NOMO-1 treated with dmso at 0.1 percent for 144 hours (cell line): ENCODE measurements around the gene TSHZ2.
"Not testable (repeated sequence)": the region's sequence is repeated elsewhere in the genome, so short reads cannot be mapped to it uniquely, and the experiment has no call there.

Experiments
- DNase-seq: peaks from one replicate; lab custom pipeline; 2025; ENCODE audit not compliant: unreplicated experiment; lab: John Stamatoyannopoulos, UW

The TSHZ2 gene

GRCh38 chr20:53434662-53435061 is 462.5 kb downstream of the TSHZ2 start:
- no peak for DNase-seq

- not testable (repeated sequence) for DNase-seq
These were observed 464.8 kb downstream of the TSHZ2 start for GRCh38 chr20:53436927-53437326.

DNA sequence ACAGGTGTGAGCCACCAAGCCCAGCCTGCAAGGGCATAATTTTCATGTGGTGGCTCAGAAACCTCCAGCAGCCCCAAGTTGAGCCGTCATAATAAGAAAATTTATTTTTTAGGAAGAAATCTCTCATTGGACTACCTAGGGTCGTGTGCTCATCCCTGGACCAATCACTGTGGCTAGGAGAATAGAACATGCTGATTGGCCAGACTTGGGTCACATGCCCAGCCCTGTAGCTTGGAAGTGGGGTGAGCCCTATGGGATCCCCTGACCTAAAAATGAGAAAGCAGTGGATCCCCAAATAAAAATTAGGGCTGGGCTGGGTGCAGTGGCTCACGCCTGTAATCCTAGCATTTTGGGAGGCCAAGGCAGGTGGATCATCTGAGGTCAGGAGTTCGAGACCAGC is 466.2 kb downstream of the TSHZ2 start:
- DNase-seq, result no peak

DNA sequence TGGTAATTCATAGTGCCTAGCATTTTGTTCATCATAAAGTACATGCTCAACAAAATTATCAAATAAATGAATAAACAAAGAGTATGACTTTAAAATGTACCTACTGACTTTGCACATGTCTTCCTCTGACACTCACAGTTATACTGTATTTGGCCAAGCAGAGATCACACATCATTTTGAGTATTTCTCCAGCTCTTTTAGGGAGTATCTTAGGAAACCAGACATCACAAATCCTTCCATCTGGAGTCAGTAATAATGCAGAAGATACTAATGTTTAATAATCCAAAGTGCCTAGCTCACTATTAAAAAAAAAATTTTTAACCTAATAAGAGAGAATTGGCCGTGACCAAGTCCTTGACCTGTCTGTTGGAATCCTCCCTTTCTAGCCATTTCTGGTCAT is 466.9 kb downstream of the TSHZ2 start:
- no peak for DNase-seq

- no peak for DNase-seq
These were observed 467.5 kb downstream of the TSHZ2 start for GRCh38 chr20:53439616-53440015.

GRCh38 chr20:53444401-53445149 is 472.4 kb downstream of the TSHZ2 start:
- DNase-seq, result no peak

DNA sequence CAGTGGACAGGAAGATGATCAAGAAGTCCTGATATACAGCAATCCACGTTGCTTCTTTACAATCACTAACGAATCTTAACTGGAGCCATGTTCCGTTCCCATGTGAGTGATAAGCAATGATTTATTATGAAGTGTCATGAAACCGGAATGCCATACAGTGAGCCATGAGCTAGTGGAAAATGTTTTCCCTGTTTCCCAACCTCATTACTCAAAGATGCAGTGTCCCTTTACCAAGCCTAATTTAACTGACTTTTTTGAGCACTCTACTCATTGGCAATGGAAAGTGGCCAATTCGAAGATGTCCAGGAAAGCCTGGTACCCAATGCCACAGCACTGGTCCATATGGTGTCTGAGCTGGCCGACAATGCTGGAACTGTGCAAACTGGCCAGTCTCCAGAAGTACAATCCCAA is 473.2 kb downstream of the TSHZ2 start:
- DNase-seq, result no peak

DNA sequence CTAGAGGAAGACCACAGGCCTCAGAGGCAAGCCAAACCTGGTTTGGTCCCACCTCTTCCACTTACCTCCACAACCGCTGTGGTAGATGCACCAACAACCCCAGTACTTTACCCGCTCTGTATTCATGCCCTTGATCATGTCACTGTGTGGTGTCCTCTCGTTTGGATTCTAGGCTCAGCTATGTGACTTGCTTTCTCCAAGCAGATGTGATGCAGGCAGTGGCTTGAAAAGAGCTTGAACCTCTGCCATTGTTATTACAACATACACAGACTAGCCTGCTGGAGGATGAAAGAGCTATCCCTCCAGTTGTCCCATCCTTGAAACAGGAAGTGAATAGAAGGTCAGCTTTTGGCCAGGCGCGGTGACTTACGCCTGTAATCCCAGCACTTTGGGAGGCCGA is 473.8 kb downstream of the TSHZ2 start:
- no peak for DNase-seq

- DNase-seq, result peak; percentile 80
These were observed 475.2 kb downstream of the TSHZ2 start for GRCh38 chr20:53447316-53447715.

DNA sequence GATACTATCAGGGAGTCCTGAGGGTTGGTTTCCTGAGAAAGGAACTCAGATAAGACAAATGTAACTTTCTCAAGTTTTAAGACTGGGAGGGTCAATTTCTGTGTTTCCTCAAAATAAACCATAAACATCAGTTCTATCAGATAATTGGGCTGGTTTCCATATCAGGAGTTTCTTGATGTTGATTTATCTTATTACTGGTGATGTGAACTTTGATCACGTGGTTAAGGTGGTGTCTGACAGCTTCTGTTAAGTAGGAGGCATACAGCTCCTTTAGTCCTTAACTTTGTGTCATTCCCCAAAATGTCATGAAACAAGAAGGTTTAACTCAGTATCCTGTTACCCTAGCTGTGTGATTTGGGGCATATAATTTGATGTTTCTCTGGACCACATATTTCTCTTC is 476.3 kb downstream of the TSHZ2 start:
- no peak for DNase-seq

DNA sequence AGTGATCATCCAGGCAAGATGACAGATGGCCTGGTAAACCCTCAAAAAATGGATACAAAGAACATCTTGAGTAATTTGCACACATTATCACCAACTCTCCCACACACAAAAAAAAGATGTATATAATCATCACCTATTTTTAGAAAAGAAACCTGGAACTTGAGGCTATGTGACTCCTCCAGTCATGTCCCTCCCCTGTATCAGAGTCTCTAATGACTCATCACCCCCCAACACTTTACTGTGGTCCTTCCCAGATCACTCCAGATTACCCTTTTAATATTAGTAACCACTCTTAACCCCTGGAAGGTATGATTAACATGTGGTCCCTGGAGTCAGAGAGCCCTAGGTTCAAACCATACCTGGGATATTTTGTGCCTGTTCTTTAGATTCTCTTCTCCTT is 476.7 kb downstream of the TSHZ2 start:
- DNase-seq, result no peak

- no peak for DNase-seq
These were observed 480.9 kb downstream of the TSHZ2 start for GRCh38 chr20:53453076-53453475.

DNA sequence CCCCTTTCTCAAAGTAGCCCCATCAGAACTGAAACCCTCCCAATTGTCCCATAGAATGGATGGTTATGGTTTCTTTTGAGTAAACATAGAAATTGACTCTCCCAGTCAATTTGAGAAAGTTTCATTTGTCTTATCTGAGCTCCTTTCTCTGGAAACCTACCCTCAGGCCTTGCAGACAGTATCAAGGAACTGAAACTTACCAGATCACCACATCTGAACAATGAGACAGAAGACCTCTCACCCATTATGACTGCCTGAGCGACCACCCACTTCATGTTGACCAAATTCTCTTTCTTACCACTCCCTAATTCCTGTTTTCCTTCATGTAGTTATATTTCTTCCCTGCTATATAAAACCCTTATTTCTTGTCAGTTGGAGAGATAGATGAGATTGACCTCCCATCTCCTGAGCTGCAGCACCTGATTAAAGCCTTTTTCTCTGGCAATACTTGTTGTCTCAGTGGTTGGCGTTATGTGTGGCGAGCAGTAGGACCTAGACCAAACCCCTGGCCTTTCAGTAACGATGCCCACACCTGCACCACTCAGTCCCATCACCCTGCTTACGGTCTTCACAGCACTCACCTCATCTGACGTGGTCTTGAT is 482.6 kb downstream of the TSHZ2 start:
- no peak for DNase-seq

DNA sequence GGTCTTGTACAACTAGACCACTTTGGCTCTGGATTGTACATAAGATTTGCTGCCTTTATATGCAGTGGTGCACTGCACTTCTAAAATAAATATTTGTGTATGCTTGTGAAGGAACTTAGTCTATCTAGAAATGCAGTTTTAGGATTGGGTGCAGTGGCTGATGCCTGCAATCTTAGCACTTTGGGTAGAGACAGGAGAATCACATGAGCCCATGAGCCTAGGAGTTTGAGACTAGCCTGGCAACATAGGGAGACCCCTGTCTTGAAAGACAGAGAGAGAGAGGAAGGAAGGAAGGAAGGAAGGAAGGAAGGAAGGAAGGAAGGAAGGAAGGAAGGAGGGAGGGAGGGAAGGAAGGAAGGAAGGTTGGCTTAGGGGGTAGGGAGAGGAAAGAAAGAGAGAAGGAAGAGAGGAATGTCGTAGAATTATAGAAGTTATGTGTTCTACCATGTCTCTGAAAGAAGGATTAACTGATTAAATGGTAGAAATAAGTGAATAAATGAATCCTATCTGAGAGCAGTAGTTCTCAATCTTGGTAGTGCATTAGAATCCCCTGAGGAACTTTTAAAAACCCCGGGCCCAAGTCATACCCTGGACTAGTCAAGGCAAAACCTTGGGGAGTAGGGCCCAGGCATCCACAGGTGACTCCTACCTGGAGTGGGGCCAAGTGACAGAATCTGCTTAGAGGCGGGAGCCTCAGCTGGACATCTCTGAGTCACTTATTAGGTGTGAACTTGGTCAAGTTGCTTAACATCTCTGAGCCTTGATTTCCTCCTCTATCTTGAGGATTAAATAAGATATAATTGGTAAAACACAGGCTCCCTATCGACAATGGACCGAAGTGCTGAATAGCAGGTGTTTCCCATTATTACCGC is 491.2 kb downstream of the TSHZ2 start:
- DNase-seq, result no peak

DNA sequence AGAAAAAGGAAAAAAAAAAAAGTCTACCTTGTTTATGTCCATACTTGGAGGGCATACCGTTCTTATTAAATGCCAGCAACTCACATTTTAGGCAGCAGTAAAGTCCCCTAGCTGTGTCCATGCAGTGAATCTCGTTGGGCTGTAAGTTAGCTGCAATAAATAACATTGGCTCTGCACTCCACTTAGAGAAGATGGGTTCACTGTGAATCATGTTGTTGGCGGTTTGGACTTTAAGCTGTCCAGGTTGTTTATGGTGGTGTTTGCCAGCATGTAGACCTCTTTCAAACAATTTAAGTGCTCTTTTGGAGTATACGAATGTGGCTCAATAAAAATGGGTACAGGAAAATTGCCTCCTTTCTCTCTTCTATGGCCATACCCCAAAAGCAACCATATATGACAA is 494.1 kb downstream of the TSHZ2 start:
- DNase-seq, result no peak

DNA sequence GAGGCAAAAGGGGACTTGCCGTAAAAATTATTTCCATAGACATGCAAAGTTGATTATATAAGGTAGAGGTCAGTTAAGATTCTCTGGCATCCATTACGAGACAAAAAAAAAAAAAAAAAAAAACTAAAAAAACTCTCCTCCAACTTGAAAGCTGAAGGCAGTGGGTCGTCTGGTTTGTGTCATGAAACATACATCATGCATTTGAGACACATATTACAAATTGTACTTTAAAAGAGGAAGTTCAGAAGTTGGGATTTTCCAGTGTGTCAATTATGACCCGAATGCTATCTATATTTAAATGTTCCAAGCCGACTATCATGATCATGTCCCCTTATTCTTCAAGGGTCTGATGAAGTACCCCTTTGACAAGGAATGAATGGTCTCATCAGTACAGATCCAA is 496.4 kb downstream of the TSHZ2 start:
- no peak for DNase-seq

DNA sequence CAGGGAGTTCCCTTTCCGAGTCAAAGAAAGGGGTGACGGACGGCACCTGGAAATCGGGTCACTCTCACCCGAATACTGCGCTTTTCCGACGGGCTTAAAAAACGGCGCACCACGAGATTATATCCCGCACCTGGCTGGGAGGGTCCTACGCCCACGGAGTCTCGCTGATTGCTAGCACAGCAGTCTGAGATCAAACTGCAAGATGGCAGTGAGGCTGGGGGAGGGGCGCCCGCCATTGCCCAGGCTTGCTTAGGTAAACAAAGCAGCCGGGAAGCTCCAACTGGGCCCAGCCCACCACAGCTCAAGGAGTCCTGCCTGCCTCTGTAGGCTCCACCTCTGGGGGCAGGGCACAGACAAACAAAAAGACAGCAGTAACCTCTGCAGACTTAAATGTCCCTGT is 500.7 kb downstream of the TSHZ2 start:
- DNase-seq, result not testable (repeated sequence)

DNA sequence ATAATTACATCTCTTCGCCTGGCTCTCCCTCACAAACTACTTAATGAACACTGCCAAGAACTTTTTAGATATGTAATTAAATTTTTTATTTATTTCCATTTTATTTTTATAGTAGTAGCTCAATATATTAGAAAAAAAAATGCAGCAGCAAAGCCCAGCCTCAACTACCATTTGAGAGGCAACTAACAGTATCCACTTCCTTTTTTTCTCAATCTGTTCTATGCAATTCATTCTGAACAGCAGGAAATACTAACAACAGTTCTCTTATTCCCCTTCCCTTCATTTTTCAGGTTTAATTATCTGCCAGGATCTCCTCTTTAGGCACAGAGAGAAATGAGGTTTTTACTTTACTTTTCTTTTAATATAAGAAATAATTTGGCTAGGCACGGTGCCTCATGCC is 508.8 kb downstream of the TSHZ2 start:
- peak; percentile 34 for DNase-seq

DNA sequence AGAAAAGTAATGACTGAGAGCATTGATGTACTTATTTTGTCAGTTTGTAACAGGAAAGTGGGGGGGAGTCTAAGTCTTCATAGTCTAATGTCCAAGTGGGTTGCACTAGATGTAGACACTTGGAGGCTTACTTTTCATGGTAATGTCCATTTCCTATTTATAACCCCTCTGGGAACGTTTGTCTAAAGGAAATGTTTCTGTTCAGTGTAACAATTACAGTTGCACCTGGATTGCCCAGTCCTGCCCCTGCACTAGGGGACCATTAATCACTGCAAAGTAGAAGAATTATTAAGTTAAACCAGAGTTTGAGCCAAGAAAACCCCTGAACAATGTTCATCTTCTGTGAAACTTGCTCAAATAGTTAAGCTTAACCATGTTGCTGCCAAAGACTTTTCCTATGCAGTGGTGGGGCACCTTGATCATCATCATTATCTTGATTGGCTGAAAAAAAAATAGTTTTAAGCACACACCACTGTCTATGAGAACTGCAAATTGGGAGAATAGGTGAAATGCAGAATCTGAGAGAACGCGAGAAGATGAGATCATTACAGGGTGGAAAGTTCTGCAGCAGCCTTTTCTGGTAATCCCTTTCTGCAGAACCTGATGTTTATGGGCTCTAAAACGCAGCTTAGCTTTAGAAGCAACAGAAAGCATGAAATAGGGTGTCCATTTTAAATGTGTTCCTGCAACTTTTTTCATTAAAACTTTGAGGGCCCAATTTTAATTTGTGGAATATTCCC is 515.5 kb downstream of the TSHZ2 start:
- DNase-seq, result no peak

- no peak for DNase-seq
These were observed 516.7 kb downstream of the TSHZ2 start for GRCh38 chr20:53488775-53489272.

- DNase-seq, result no peak
These were observed 517.4 kb downstream of the TSHZ2 start for GRCh38 chr20:53489528-53489927.
